NCI-H526 (cell line): Measurements from ENCODE around the gene GALNTL6.

Source experiments
- DNase-seq, 2 experiments: peaks; one replicate each; lab custom pipeline; 2025; lab: John Stamatoyannopoulos, UW

The GALNTL6 gene

GRCh38 chr4:171812665-171813525 lies at the start of gene GALNTL6:
TSS of gene GALNTL6 (plus strand) at chr4:171813404.
- DNase-seq, result peak in 1 of 2 experiments; percentile 11

- DNase-seq, result no peak
Observed at GRCh38 chr4:171765514-171765913, 47.7 kb upstream of the GALNTL6 start.

- no peak for DNase-seq
Observed at GRCh38 chr4:171774642-171775190, 38.5 kb upstream of the GALNTL6 start.

- no peak for DNase-seq
Observed at GRCh38 chr4:171779301-171779700, 33.9 kb upstream of the GALNTL6 start.

- DNase-seq, result peak in 1 of 2 experiments; percentile 2
Observed at GRCh38 chr4:171785388-171785787, 27.8 kb upstream of the GALNTL6 start.

- DNase-seq, result no peak
Observed at GRCh38 chr4:171793723-171794122, 19.5 kb upstream of the GALNTL6 start.

- DNase-seq, result no peak
Observed at GRCh38 chr4:171794528-171794927, 18.7 kb upstream of the GALNTL6 start.

GRCh38 chr4:171809854-171810253 lies 3.4 kb upstream of the GALNTL6 start:
- DNase-seq, result no peak

- no peak for DNase-seq
Observed at GRCh38 chr4:171812333-171812664, 905 bp upstream of the GALNTL6 start.

- DNase-seq, result no peak
Observed at GRCh38 chr4:171813526-171814250, 484 bp downstream of the GALNTL6 start.

- no peak for DNase-seq
Observed at GRCh38 chr4:171814545-171814944, 1.3 kb downstream of the GALNTL6 start.

- DNase-seq, result no peak
Observed at GRCh38 chr4:171817026-171817425, 3.8 kb downstream of the GALNTL6 start.

GRCh38 chr4:171834640-171835039 lies 21.4 kb downstream of the GALNTL6 start:
- no peak for DNase-seq

GRCh38 chr4:171843456-171843855 lies 30.3 kb downstream of the GALNTL6 start:
- DNase-seq, result no peak

- DNase-seq, result peak; percentile 16 to 57
Observed at GRCh38 chr4:171846232-171846631, 33.0 kb downstream of the GALNTL6 start.

GRCh38 chr4:171846893-171847292 lies 33.7 kb downstream of the GALNTL6 start:
- no peak for DNase-seq

GRCh38 chr4:171847751-171848150 lies 34.5 kb downstream of the GALNTL6 start:
- no peak for DNase-seq

GRCh38 chr4:171849686-171850222 lies 36.5 kb downstream of the GALNTL6 start:
- no peak for DNase-seq

- no peak for DNase-seq
Observed at GRCh38 chr4:171851295-171851694, 38.1 kb downstream of the GALNTL6 start.

- no peak for DNase-seq
Observed at GRCh38 chr4:171857302-171858012, 44.3 kb downstream of the GALNTL6 start.

- no peak for DNase-seq
Observed at GRCh38 chr4:171875291-171875690, 62.1 kb downstream of the GALNTL6 start.

GRCh38 chr4:171876636-171877035 lies 63.4 kb downstream of the GALNTL6 start:
- DNase-seq, result no peak
